Measurements from ENCODE around the gene MYLK.

The MYLK gene

GRCh38 chr3:123683505-123684154 is 200.5 kb downstream of the MYLK start:
- DNase-seq (ENCODE audit: extremely low read depth in 1 of 2, low read depth in 1 of 2), result no peak

DNA sequence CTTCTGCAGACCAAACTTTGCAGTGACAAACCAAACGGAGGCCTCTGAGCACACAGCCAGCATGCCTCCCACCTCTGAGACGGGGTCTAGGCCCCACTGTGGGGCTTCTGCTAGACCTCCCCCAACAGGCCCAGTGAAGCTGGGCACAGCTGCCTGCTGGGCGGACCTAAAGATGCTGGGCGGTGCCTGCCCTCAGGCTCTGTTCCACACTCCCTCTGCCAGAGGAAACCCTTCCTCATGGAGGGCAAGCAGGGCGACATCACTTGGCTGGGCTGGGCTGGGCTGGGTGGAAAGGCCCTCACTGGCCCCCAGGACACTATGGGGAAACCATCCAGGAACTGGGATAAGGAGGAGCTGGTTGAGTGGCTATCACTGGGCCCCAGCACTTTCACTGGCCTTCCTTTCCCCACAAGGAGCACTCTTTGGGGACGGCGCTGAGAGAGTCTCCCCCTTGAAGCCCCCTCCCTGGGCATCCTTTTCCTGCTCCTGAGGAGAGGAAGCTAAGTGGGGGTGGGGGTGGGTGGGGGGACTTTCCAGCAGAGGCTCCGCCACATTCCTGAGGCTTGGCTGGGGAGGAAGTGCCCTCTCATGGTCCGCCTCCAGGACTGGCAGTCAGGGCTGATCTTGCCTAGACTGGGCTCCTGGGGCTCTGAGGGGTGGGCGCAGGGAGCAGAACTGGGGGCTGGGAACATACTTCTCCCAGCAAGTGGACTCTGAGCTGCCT is 201.2 kb downstream of the MYLK start:
- no peak for DNase-seq (ENCODE audit: extremely low read depth in 1 of 2, low read depth in 1 of 2)

DNA sequence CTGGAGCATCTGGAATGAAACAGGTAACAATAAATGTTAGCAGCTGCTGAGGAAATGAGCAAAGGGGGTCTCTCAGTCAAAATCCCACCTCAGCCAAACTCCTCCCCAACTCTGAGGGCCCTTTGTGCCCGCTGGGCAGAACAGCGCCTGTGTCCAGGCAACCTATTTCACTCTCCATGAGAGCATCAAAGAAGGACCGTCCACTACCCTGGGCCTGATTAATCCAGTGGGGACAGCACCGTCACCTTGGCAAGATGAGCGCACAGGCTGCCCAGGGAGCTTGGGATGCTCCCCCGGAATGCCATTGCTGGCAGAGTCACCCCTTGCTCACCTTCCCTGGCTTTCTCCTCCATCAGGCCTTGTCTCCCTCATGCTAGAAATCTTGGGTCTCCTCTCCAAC is 201.8 kb downstream of the MYLK start:
- DNase-seq (ENCODE audit: extremely low read depth in 1 of 2, low read depth in 1 of 2), result no peak

- DNase-seq (ENCODE audit: extremely low read depth in 1 of 2, low read depth in 1 of 2), result no peak
These were observed 204.3 kb downstream of the MYLK start for GRCh38 chr3:123679712-123680386.

DNA sequence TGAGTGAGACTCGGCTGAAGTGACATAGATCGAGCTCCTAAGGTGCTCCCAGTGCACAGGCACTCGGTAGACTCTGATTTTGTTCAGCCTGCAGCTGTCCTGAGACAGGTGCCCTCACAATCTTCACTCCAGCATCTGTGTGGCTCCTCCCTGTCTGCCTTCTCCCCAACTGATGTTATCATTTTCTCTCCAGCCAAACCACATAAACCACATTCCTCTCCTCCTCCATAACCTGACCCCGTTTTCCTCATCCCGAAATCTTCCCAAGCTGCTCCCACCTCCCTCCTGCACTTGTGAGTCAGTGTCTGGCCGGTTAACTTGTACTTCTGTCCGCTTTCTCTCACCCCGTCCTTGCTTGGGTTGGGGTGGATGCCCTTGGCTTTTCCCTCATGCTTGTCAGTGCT is 206.0 kb downstream of the MYLK start:
- DNase-seq (ENCODE audit: extremely low read depth in 1 of 2, low read depth in 1 of 2), result no peak

DNA sequence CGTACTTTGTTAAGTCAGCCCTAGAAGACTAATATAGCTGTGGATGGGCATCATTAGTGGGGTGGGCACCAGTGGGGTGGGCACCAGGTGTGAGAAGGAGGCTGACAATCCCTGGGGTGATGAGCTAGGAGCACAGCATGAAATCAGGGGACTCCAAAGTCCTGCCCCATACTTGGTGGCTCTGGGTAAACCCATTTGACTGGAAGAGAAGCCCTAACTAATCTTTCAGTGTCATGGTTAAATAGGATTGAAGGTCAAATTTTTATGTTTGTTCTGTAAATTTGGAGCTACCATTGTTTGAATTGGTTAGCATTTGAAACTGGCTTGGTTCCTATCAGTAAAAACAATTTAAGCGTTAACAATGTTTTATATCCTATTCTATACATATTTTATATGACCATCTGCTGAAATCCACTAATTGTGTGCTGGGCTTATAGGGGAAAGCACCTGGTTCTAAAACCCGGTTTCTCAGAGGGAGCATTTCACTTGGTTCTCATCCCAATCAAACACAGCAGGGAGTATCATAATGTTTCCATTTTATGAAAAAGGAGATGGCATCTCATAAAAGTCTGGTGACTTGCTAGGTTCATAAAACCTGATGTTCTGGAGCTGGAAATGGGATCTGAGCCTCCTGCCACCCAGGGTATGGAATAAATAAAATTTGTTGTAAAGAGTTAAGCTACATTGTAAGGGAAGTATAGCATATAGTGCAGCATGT is 211.5 kb downstream of the MYLK start:
- no peak for DNase-seq (ENCODE audit: extremely low read depth in 1 of 2, low read depth in 1 of 2)

DNA sequence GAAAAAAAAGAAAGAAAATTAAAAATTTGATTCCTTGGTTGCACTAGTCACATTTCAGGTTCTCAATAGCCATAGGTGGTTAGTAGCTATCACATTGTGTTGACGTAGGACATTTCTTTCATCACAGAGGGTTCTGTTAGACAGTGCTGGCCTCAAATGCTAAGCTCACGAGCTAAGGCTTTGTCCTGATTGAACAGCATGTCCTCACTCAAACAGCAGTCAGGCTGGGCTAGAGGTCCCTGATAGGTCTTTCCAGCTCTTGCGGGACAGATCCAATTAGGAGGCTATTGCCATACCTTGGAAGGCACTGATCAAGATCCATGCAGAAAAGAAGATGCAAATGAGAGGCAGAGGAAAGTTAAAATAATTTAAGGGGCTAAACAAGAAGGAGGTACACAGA is 213.4 kb downstream of the MYLK start:
- DNase-seq (ENCODE audit: extremely low read depth in 1 of 2, low read depth in 1 of 2), result no peak

- DNase-seq (ENCODE audit: extremely low read depth in 1 of 2, low read depth in 1 of 2), result no peak
These were observed 215.2 kb downstream of the MYLK start for GRCh38 chr3:123668906-123669305.

DNA sequence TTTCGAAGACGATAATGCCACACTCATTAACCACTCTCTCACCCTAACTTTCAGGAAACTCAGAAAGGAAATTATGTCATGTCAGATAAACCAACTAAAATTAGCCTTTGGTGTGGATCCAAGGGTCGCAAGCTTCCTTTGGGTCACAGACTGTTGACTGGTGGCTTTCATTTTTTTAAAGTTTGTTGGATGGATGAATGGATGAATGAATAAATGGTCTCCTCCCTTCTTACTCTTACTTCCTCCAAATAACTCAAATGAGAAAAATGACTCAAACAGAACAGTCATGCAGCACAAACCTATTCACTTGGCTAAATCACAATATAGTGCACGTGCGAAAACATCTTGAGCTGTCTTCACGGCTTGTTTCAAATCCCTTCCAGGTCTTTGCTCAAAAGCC is 216.3 kb downstream of the MYLK start:
- DNase-seq (ENCODE audit: extremely low read depth in 1 of 2, low read depth in 1 of 2), result no peak

DNA sequence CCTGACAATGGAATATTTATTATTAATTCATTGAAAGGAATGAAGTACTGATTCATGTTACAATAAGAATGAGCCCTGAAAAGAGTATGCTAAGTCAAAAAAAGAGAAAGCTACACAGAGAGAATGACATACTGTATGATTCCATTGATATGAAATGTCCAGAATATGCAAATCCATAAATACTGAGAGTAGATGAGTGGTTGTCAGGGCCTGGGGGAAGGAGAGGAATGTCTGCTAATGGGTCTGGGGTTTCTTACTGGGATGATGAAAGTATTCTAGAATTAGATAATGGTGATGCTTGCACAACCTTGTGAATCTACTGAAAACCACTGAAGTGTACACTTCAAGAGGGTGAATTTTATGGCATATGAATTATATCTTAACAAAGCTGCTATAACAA is 219.4 kb downstream of the MYLK start:
- no peak for DNase-seq (ENCODE audit: extremely low read depth in 1 of 2, low read depth in 1 of 2)

GRCh38 chr3:123663977-123664376 is 220.2 kb downstream of the MYLK start:
- DNase-seq (ENCODE audit: extremely low read depth in 1 of 2, low read depth in 1 of 2), result no peak

DNA sequence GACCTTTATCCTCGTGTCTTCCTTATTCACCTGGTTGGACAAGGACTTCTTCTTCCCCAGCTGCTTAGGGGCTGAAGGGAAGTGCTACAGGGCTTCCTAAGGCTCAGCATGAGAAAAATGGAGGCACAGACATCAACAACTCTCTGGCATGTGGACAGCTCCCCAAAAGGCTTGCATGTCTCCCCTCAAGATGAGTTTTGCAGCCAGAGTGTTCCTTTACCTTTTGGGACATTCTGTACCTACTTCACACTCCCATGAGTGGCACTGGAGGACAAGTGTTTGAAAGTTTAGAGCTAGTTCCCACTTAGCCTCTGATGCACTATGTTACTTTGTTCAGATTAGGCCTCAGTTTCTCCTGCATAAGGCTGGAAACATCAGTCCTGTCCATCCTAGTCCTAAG is 222.2 kb downstream of the MYLK start:
- no peak for DNase-seq (ENCODE audit: extremely low read depth in 1 of 2, low read depth in 1 of 2)

- DNase-seq (ENCODE audit: extremely low read depth in 1 of 2, low read depth in 1 of 2), result no peak
These were observed 223.2 kb downstream of the MYLK start for GRCh38 chr3:123660900-123661299.

DNA sequence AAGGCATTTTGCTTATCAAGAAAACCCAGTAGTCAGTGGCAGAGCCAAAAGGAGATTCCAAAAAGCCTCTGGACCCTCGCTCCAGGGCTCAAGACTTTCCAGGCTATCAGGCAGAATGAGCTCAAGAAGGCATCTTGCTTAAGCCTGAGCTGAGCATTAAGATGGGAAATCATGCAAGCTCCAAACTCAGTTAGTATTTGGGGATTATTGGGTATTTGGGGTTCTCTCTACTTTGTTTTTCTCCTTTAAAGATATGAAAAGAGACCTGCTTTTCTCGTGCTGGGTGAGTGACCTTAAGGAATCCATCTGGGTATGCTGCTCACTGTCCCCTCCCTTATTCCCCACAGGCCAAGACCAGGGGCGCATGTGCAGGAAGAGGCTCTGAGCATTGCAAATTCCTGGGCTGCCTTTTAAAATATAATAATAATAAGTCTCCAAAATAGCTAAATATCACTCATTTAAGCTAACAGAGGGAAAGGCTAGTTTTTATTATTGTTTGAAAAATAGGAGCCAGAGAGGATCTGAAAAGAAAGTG is 223.9 kb downstream of the MYLK start:
- DNase-seq (ENCODE audit: extremely low read depth in 1 of 2, low read depth in 1 of 2), result no peak

GRCh38 chr3:123658852-123659206 is 225.3 kb downstream of the MYLK start:
- no peak for DNase-seq (ENCODE audit: extremely low read depth in 1 of 2, low read depth in 1 of 2)

GRCh38 chr3:123658118-123658851 is 225.8 kb downstream of the MYLK start:
- no peak for DNase-seq (ENCODE audit: extremely low read depth in 1 of 2, low read depth in 1 of 2)

DNA sequence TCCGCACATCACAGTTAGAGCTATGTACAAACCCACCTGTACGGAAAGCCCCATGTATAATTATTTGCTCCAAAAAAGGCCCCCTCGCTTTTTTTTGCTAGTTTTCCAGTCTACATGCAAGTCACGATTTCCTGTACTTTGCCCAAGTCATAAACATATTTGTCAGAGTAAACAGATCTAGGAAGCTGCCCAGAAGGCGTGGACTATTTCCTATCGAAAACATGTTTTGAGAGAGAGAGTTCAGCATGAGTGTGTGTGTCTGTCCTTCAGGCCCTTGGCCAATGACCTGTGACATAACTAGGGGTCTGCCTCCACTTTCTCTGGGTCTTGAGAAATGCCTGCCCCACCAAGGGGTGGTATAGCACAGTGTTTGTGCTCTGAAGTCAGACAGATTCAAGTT is 226.6 kb downstream of the MYLK start:
- DNase-seq (ENCODE audit: extremely low read depth in 1 of 2, low read depth in 1 of 2), result no peak

DNA sequence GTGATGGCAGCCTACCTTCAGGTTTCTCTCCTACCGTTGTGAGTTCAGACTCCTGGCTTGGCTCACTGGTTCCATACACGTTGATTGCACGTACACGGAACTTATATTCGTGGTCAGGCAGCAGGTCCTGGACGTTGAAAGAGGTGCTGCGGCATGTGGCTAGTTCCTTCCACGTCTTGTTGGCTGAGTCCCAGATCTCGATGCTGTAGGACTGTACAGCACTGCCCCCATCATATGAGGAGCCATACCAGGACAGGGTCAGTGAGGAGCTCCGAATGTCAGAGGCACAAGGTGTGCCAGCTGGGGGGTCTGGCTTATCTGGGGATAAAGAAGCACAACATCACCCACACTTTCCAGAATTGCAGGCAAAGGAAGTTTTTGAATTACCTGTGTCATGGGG is 227.0 kb downstream of the MYLK start:
- no peak for DNase-seq (ENCODE audit: extremely low read depth in 1 of 2, low read depth in 1 of 2)

- DNase-seq (ENCODE audit: extremely low read depth in 1 of 2, low read depth in 1 of 2), result no peak
These were observed 227.4 kb downstream of the MYLK start for GRCh38 chr3:123656691-123657090.

DNA sequence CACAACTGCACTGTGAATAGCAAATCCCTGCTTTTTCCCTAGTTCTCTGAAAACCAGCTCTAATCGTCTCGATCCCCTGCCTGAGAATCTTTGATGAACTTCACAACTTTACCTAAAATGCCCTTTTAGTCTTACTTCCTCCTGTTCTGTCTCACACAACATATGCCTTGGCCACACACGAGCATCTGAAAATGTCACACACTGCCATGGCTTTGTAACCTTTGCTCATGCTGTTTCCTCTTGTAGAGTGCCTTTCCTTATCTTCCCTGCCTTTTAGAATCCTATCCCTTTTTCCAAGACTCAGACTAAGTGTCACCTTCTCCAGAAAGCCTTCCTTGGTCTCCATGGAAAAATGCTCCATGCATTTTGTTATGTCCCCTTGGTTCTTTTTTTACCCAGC is 227.9 kb downstream of the MYLK start:
- DNase-seq (ENCODE audit: extremely low read depth in 1 of 2, low read depth in 1 of 2), result no peak

GRCh38 chr3:123655400-123655799 is 228.7 kb downstream of the MYLK start:
- no peak for DNase-seq (ENCODE audit: extremely low read depth in 1 of 2, low read depth in 1 of 2)

All from activated CD8-positive, alpha-beta memory T cell treated with anti-CD3 and anti-CD28 coated beads for 1 hour (primary cell).